NCI-H146 (cell line): ENCODE data around the gene SPATA32.
A peak's percentile ranks its signal among the peaks of the same experiment; 100 is the strongest.

Source experiments
- DNase-seq: peaks from one replicate; lab custom pipeline; 2025; lab: John Stamatoyannopoulos, UW

The SPATA32 gene

GRCh38 chr17:45228763-45229539 lies 32.9 kb downstream of the SPATA32 start:
- no peak for DNase-seq

GRCh38 chr17:45227926-45228762 lies 33.8 kb downstream of the SPATA32 start:
- DNase-seq, result no peak

GRCh38 chr17:45227101-45227925 lies 34.6 kb downstream of the SPATA32 start:
- no peak for DNase-seq

- DNase-seq, result no peak
Measured at GRCh38 chr17:45226576-45226975, 35.3 kb downstream of the SPATA32 start.

GRCh38 chr17:45225964-45226530 lies 35.8 kb downstream of the SPATA32 start:
- no peak for DNase-seq

- DNase-seq, result no peak
Measured at GRCh38 chr17:45225051-45225700, 36.7 kb downstream of the SPATA32 start.

- DNase-seq, result no peak
Measured at GRCh38 chr17:45224671-45225050, 37.2 kb downstream of the SPATA32 start.

- DNase-seq, result no peak
Measured at GRCh38 chr17:45223539-45224528, 38.1 kb downstream of the SPATA32 start.

GRCh38 chr17:45222996-45223538 lies 38.8 kb downstream of the SPATA32 start:
- DNase-seq, result no peak

GRCh38 chr17:45222289-45222995 lies 39.5 kb downstream of the SPATA32 start:
- peak; percentile 20 for DNase-seq

- no peak for DNase-seq
Measured at GRCh38 chr17:45222014-45222288, 39.9 kb downstream of the SPATA32 start.

GRCh38 chr17:45221081-45222013 lies 40.5 kb downstream of the SPATA32 start, which contains the start of gene FMNL1:
Gene FMNL1 (plus strand): TSS chr17:45221885. CDS start chr17:45222125, 240 bp downstream.
- peak; percentile 39 for DNase-seq

- DNase-seq, result no peak
Measured at GRCh38 chr17:45220079-45220478, 41.8 kb downstream of the SPATA32 start.

GRCh38 chr17:45218895-45219661 lies 42.8 kb downstream of the SPATA32 start:
- DNase-seq, result peak; percentile 66
